ES-I3 (cell line): ENCODE measurements around the gene FILIP1L.

Experiments
- H3K36me3 ChIP-seq: 2 replicates; pipeline ENCODE4 v1.6.1; 2013; ENCODE audit warnings: mild to moderate bottlenecking, low read length, control low read depth, moderate library complexity; ENCODE audit not compliant: insufficient read depth
- H3K4me1 ChIP-seq: 2 replicates; pipeline ENCODE4 v1.6.1; 2013; ENCODE audit warnings: mild to moderate bottlenecking, control low read depth, low read length; ENCODE audit not compliant: insufficient read depth
- H3K9ac ChIP-seq: 2 replicates; pipeline ENCODE4 v1.6.1; 2013; ENCODE audit warnings: low read depth, mild to moderate bottlenecking, low read length, moderate library complexity
- H3K9me3 ChIP-seq: 2 replicates; pipeline ENCODE4 v1.6.1; 2013; ENCODE audit warnings: mild to moderate bottlenecking, low read length, moderate library complexity; ENCODE audit not compliant: control insufficient read depth, insufficient read depth

The FILIP1L gene

GRCh38 chr3:99865321-99865720 lies 249.0 kb downstream of the FILIP1L start:
- no peaks in the 10 kb centered on the region for H3K36me3 ChIP-seq
- H3K9ac ChIP-seq: no peak overlapping the region
- peaks cover 14% of the 10 kb centered on the region; the same call in 1 of the 2 replicates for H3K4me1 ChIP-seq
- H3K9me3 ChIP-seq: no peaks in the 10 kb centered on the region; the same call in 1 of the 2 replicates

GRCh38 chr3:99864289-99864688 lies 250.0 kb downstream of the FILIP1L start:
- H3K9me3 ChIP-seq: no peaks in the 10 kb centered on the region; the same call in 1 of the 2 replicates
- H3K9ac ChIP-seq: no peak overlapping the region
- peaks cover 14% of the 10 kb centered on the region; the same call in 1 of the 2 replicates for H3K4me1 ChIP-seq
- H3K36me3 ChIP-seq: no peaks in the 10 kb centered on the region

DNA sequence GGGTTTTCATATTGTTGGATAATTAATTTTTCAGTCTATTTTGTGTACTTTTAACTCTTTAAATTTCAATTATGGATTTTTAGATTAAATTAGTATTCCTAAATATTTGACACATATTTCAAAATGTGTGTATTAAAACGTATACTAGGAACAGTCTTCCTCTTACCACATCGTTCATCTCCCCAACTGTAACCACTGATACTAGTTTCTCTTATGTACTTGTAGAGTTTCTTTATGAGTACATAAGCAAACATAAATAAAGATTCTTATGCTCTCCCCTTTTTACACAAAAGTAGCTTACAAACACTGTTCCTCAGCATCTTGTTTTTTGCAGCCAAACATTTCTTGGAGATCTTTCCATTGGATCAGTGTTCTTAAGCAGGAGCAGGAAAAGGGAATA lies 250.7 kb downstream of the FILIP1L start:
- Histone ChIP-seq H3K9ac (no peak overlapping the region), H3K9me3 (no peaks in the 10 kb centered on the region; the same call in 1 of the 2 replicates), H3K36me3 (no peaks in the 10 kb centered on the region), H3K4me1 (peaks cover 14% of the 10 kb centered on the region; the same call in 1 of the 2 replicates)

DNA sequence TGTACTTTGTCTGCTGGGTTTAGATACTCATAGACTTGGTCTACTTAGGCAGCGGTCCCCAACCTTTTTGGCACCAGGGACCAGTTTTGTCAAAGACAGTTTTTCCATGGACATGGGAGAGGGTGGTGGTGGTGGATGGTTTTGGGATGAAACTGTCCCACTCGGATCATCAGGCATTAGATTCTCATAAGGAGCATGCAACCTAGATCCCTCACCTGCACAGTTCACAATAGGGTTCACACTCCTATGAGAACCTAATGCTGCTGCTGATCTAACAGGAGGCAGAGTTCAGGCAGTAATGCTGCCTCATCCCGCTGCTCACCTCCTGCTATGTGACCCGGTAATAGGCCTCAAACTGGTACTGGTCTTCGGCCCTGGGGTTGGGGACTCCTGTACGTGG lies 251.3 kb downstream of the FILIP1L start:
- Histone ChIP-seq H3K4me1 (peaks cover 10% of the 10 kb centered on the region; the same call in 1 of the 2 replicates), H3K36me3 (no peaks in the 10 kb centered on the region), H3K9me3 (no peaks in the 10 kb centered on the region; the same call in 1 of the 2 replicates), H3K9ac (no peak overlapping the region)

- H3K9ac ChIP-seq: no peak overlapping the region
- H3K9me3 ChIP-seq: no peaks in the 10 kb centered on the region; the same call in 1 of the 2 replicates
- peaks cover 9% of the 10 kb centered on the region; the same call in 1 of the 2 replicates for H3K4me1 ChIP-seq
- H3K36me3 ChIP-seq: no peaks in the 10 kb centered on the region
Observed at GRCh38 chr3:99862208-99862607, 252.1 kb downstream of the FILIP1L start.

- H3K36me3 ChIP-seq: no peaks in the 10 kb centered on the region
- no peaks in the 10 kb centered on the region; the same call in 1 of the 2 replicates for H3K9me3 ChIP-seq
- peaks cover 2% of the 10 kb centered on the region; the same call in 1 of the 2 replicates for H3K4me1 ChIP-seq
- H3K9ac ChIP-seq: no peak overlapping the region
Observed at GRCh38 chr3:99861216-99861615, 253.1 kb downstream of the FILIP1L start.

GRCh38 chr3:99859825-99860224 lies 254.5 kb downstream of the FILIP1L start:
- no peak overlapping the region for H3K9ac ChIP-seq
- H3K9me3 ChIP-seq: no peaks in the 10 kb centered on the region; the same call in 1 of the 2 replicates
- H3K4me1 ChIP-seq: peaks cover 3% of the 10 kb centered on the region
- no peaks in the 10 kb centered on the region for H3K36me3 ChIP-seq

DNA sequence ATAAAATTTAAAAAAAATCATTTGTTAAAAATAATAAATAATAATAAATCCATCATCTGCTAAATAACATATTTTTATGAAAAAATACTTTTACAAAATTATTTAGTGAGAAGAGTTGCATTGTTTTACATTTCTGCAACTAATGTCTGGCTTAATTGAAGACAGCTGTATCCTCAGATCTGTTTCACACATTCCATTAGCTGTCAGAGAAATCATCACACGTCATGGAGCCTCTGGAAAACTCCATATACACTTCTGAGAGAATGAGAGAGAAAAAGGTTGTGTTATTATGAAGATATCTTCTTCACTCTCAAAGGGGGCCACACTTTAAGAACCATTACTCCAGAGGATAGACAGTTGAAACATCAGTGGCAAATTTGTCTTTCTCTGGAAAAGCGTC lies 255.8 kb downstream of the FILIP1L start:
- Histone ChIP-seq H3K9me3 (no peaks in the 10 kb centered on the region; the same call in 1 of the 2 replicates), H3K4me1 (peaks cover 14% of the 10 kb centered on the region), H3K36me3 (no peaks in the 10 kb centered on the region), H3K9ac (no peak overlapping the region)

- no peak overlapping the region for H3K9ac ChIP-seq
- H3K36me3 ChIP-seq: no peaks in the 10 kb centered on the region
- H3K9me3 ChIP-seq: no peaks in the 10 kb centered on the region; the same call in 1 of the 2 replicates
- peaks cover 18% of the 10 kb centered on the region for H3K4me1 ChIP-seq
Observed at GRCh38 chr3:99857278-99857677, 257.0 kb downstream of the FILIP1L start.

DNA sequence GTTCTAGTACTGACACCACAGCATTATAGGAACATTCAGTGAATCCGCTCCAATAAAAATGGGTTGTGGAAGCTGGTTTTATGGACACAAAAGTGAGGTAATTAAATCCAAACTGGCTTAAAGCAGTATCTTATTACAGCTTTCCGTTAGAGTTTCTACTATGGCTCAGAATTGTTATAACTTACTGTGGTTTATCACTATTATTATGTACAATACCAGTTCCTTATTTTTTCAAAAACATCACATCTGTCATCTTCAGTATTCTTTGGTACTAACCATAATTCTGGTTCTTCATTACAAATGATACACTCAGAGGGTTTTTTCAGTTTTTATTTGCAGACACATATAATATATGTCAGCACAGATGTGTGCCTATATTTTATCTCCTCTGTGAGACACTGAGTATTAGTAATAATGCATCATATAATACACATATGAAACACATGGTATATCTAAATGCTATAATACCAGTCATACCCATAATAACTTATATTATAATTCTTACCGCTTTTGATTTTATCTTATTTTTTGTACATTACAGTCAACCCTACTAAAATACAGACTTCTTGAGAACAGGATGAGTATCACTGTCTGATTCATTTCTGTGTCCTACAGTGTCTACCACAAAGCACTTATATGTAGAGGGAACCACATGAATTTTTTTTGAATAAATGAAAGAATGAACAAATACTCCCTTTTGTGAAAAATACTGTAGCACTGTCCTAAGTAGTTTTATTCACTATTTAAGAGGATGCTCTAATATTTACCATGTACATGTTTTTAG lies 257.7 kb downstream of the FILIP1L start:
- H3K9ac ChIP-seq: no peak overlapping the region
- H3K36me3 ChIP-seq: no peaks in the 10 kb centered on the region
- H3K4me1 ChIP-seq: peaks cover 18% of the 10 kb centered on the region
- no peaks in the 10 kb centered on the region for H3K9me3 ChIP-seq

GRCh38 chr3:99855900-99856299 lies 258.4 kb downstream of the FILIP1L start:
- Histone ChIP-seq H3K4me1 (peaks cover 18% of the 10 kb centered on the region), H3K36me3 (no peaks in the 10 kb centered on the region), H3K9me3 (no peaks in the 10 kb centered on the region), H3K9ac (no peak overlapping the region)

GRCh38 chr3:99854756-99855298 lies 259.5 kb downstream of the FILIP1L start:
- Histone ChIP-seq H3K36me3 (no peaks in the 10 kb centered on the region), H3K4me1 (peaks cover 21% of the 10 kb centered on the region), H3K9ac (no peak overlapping the region), H3K9me3 (no peaks in the 10 kb centered on the region)

GRCh38 chr3:99852851-99853250 lies 261.4 kb downstream of the FILIP1L start:
- Histone ChIP-seq H3K36me3 (no peaks in the 10 kb centered on the region), H3K9me3 (no peaks in the 10 kb centered on the region), H3K9ac (no peak overlapping the region), H3K4me1 (peaks cover 21% of the 10 kb centered on the region)

- H3K9me3 ChIP-seq: no peaks in the 10 kb centered on the region
- H3K4me1 ChIP-seq: peaks cover 21% of the 10 kb centered on the region
Observed at GRCh38 chr3:99851955-99852354, 262.3 kb downstream of the FILIP1L start.

DNA sequence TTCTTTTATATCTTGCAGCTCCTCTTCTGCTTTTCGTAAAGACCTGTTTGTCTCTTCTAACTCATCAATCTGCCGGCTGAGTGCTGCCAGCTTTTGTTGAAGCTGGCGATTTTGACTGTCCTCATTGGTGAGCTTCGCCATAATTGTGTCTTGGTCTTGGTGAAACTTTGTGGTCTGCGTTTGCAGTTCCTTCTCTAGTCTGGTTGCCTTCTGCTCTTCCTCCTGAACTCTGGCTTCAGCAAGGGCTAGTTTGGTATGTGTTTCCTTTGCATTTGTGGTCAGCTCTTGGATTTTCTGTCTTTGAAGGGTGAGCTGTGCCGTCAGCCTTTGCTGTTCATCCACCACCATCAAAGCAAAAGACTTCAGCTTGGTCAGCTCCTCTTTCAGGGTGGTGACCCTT lies 263.7 kb downstream of the FILIP1L start:
- H3K9ac ChIP-seq: no peak overlapping the region
- no peaks in the 10 kb centered on the region for H3K36me3 ChIP-seq
- no peaks in the 10 kb centered on the region for H3K9me3 ChIP-seq
- peaks cover 30% of the 10 kb centered on the region for H3K4me1 ChIP-seq

More at GRCh38 chr3:99851955-99852354, 262.3 kb downstream of the FILIP1L start:
- Histone ChIP-seq H3K36me3 (no peaks in the 10 kb centered on the region), H3K9ac (no peak overlapping the region)
